RCC 7860 (cell line): ENCODE data around the gene CMTM6.
"Not testable (repeated sequence)": the region's sequence is repeated elsewhere in the genome, so short reads cannot be mapped to it uniquely, and the experiment has no call there.

Source experiments
- DNase-seq: peaks from one replicate; pipeline ENCODE4 v3.0.0-alpha.2; 2015; ENCODE audit warnings: low spot score
- FAIRE-seq: peaks from 2 replicates; lab custom pipeline; 2012; peaks lifted over from hg19 to GRCh38; lab: Jason Lieb, UNC

CMTM6 gene

GRCh38 chr3:32469151-32469874 is 33.3 kb downstream of the CMTM6 start:
- DNase-seq (no peak), FAIRE-seq (no peak)

GRCh38 chr3:32467333-32468070 is 35.1 kb downstream of the CMTM6 start:
- DNase-seq (peak; percentile 17), FAIRE-seq (no peak)

GRCh38 chr3:32466808-32467207 is 35.8 kb downstream of the CMTM6 start:
- not testable (repeated sequence) for DNase-seq, FAIRE-seq

- not testable (repeated sequence) for DNase-seq, FAIRE-seq
These were observed 37.9 kb downstream of the CMTM6 start for GRCh38 chr3:32464726-32465125.

GRCh38 chr3:32463415-32463814 is 39.2 kb downstream of the CMTM6 start:
- not testable (repeated sequence) for DNase-seq, FAIRE-seq

GRCh38 chr3:32462191-32462986 is 40.3 kb downstream of the CMTM6 start:
- FAIRE-seq, DNase-seq: not testable (repeated sequence)

GRCh38 chr3:32460817-32461496 is 41.7 kb downstream of the CMTM6 start:
- not testable (repeated sequence) for DNase-seq, FAIRE-seq

- FAIRE-seq, result no peak
These were observed 42.5 kb downstream of the CMTM6 start for GRCh38 chr3:32460031-32460749.

GRCh38 chr3:32459450-32459849 is 43.2 kb downstream of the CMTM6 start:
- no peak for DNase-seq
- FAIRE-seq, result no peak

More at GRCh38 chr3:32460031-32460749, 42.5 kb downstream of the CMTM6 start:
- DNase-seq, result no peak

GRCh38 chr3:32457971-32458471 is 44.6 kb downstream of the CMTM6 start:
- DNase-seq (no peak), FAIRE-seq (no peak)

GRCh38 chr3:32456429-32457130 is 46.1 kb downstream of the CMTM6 start:
- DNase-seq, result no peak
- FAIRE-seq, result no peak

- no peak for FAIRE-seq
- no peak for DNase-seq
These were observed 46.8 kb downstream of the CMTM6 start for GRCh38 chr3:32455609-32456428.

- FAIRE-seq, result no peak
- DNase-seq, result no peak
These were observed 47.7 kb downstream of the CMTM6 start for GRCh38 chr3:32454731-32455608.

GRCh38 chr3:32454111-32454510 is 48.5 kb downstream of the CMTM6 start:
- DNase-seq (no peak), FAIRE-seq (no peak)

GRCh38 chr3:32453346-32453745 is 49.3 kb downstream of the CMTM6 start:
- FAIRE-seq (no peak), DNase-seq (no peak)

- DNase-seq (no peak), FAIRE-seq (no peak)
These were observed 50.6 kb downstream of the CMTM6 start for GRCh38 chr3:32452009-32452408.

- DNase-seq (no peak), FAIRE-seq (no peak)
These were observed 51.5 kb downstream of the CMTM6 start for GRCh38 chr3:32450992-32451659.
